Measurements from ENCODE around the gene GALNT14.

GALNT14 gene

GRCh38 chr2:31134480-31134879, 3.8 kb downstream of the GALNT14 start:
- TF ChIP-seq CTCF (IDR thresholded peaks at IDR 0.05; ENCODE audit: low read depth, low read length) = no peak
- no peak overlapping the region for H3K4me3 ChIP-seq (ENCODE audit: low read depth, low read length)

GRCh38 chr2:31132786-31133185, 5.5 kb downstream of the GALNT14 start:
- H3K4me3 ChIP-seq (ENCODE audit: low read depth, low read length) = no peak overlapping the region
- TF ChIP-seq CTCF (IDR thresholded peaks at IDR 0.05; ENCODE audit: low read depth, low read length) = no peak

GRCh38 chr2:31131871-31132270, 6.4 kb downstream of the GALNT14 start:
- no peak overlapping the region for H3K4me3 ChIP-seq (ENCODE audit: low read depth, low read length)
- TF ChIP-seq CTCF (IDR thresholded peaks at IDR 0.05; ENCODE audit: low read depth, low read length) = no peak

GRCh38 chr2:31129375-31130171, 8.7 kb downstream of the GALNT14 start:
- TF ChIP-seq CTCF (IDR thresholded peaks at IDR 0.05; ENCODE audit: low read depth, low read length) = no peak
- H3K4me3 ChIP-seq (ENCODE audit: low read depth, low read length) = no peak overlapping the region

- no peak for TF ChIP-seq CTCF (IDR thresholded peaks at IDR 0.05; ENCODE audit: low read depth, low read length)
- H3K4me3 ChIP-seq (ENCODE audit: low read depth, low read length) = no peak overlapping the region
Measured at GRCh38 chr2:31127931-31128330, 10.3 kb downstream of the GALNT14 start.

GRCh38 chr2:31125918-31126695, 12.1 kb downstream of the GALNT14 start:
- H3K4me3 ChIP-seq (ENCODE audit: low read depth, low read length) = no peak overlapping the region
- TF ChIP-seq CTCF (IDR thresholded peaks at IDR 0.05; ENCODE audit: low read depth, low read length) = no peak

GRCh38 chr2:31124904-31125303, 13.3 kb downstream of the GALNT14 start:
- TF ChIP-seq CTCF (IDR thresholded peaks at IDR 0.05; ENCODE audit: low read depth, low read length) = no peak
- no peak overlapping the region for H3K4me3 ChIP-seq (ENCODE audit: low read depth, low read length)

Data from WI38 (cell line).